GM18499 (cell line): ENCODE results near the gene ABCF3.

ENCODE experiments used
- ATAC-seq: cut with Tn5 transposase; IDR thresholded peaks from one replicate; pipeline ENCODE4 v1.9.1; 2021; ENCODE audit warnings: moderate number of reproducible peaks; ENCODE audit not compliant: insufficient read depth, unreplicated experiment

Gene ABCF3

GRCh38 chr3:184242297-184242685, 56.3 kb downstream of the ABCF3 start:
- no peak for ATAC-seq
